NCI-H446 treated with DMSO at 0.1 percent for 48 hours (cell line): ENCODE results near the gene RPS26.
"Not testable (repeated sequence)": the region's sequence is repeated elsewhere in the genome, so short reads cannot be mapped to it uniquely, and the experiment has no call there.

Experiments used
- DNase-seq: peaks from one replicate; lab custom pipeline; 2025; lab: John Stamatoyannopoulos, UW

Gene RPS26

DNA sequence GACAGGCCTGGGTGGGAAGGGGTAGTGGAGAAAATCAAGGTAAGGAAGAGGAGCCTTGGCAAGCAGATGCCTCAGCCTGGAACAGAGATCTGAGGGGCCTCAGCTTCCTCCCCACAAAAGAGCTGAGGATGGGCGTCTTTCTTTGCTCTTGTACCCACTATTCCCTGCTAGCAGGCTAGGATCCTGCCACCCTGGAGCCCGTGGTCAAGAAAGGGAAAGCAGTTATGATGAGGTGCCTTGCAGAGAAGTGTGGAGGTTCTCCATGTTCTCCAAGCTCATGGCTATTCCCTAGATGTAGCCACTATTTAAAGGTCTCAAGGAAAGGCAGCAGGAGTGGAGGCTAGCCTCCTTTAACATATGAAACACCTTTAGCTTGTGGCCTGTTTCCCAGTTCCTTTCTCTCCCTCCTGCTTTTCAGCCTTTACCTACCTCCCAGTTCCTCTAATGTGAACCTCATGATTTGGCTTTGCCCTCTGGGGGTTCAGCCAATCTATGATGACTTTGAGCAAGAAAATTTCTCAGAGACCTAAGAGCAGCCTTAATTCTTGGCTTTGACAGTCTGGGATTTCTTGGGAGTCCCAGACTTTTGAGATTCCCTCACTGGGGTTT lies 19.7 kb upstream of the RPS26 start:
- no peak for DNase-seq

DNA sequence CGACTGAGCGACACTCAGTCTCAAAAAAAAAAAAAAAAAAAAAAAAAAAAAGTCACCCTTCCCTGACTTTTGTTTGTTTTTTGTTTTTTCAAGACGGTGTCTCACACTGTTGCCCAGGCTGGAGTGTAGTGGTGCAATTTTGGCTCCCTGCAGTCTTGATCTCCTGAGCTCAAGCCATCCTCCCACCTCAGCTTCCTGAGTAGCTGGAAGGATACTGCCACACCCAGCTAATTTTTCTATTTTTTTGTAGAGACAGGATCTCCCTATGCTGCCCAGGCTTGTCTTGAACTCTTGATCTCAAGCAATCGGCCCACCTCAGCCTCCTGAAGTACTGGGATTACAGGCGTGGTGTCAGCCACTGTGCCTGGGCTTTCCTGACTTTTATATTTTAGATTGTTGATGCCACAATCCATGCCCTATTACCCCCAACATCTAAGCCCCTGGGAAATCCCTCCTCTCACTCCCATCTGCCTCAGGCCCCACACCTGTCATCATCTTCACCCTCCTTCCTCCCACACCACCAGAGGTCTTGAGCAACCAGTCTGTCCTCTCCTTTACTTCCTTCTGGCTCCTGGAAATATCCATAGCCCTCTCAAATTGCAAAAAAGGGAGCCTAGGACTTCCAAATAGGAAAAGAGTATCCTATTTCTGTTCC lies 13.1 kb upstream of the RPS26 start:
- no peak for DNase-seq

DNA sequence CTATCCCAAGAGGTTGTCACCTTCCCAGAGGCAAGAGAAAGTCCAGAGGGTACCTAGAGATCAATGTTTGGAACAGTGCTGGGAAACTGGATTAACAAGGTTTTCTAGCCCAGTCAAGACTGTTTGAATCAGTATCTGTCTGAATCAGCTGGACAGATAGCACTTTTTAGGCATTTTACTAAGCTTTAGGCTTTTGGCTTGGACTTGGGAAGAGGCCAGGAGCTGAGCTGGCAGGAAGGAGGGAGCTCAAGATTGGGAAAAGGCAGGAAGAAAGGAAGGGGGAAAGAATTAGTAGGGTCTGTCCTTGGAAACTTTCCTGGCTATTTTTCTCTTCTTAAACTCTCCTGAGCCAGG lies 12.6 kb upstream of the RPS26 start:
- no peak for DNase-seq

DNA sequence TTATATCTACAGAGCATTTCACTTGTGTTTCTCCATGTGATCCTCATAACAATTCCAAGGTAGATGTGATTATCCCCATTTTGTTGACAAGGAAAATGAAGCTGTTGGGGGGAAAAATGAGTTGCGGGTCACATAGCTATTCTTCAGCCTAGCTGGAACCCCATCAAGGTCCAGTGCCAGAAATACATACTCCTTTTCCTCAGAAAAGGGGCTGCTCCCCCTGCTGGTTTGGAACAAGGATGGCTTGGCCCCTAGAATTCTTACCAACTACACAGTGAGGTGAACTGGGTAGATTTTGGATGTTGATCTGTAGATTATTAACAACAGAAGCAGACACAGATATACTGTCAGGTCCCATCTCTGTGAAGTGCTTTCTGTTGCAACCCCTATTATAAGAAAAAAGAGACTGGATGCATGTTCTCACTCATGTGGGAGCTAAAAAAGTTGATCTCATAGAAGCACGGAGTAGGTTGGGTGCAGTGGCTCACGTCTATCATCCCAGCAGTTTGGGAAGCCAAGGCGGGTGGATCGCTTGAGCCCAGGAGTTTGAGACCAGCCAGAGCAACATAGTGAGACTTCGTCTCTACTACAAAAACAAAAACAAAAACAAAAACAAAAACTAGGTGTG lies 11.9 kb upstream of the RPS26 start:
- peak; percentile 1 for DNase-seq

DNA sequence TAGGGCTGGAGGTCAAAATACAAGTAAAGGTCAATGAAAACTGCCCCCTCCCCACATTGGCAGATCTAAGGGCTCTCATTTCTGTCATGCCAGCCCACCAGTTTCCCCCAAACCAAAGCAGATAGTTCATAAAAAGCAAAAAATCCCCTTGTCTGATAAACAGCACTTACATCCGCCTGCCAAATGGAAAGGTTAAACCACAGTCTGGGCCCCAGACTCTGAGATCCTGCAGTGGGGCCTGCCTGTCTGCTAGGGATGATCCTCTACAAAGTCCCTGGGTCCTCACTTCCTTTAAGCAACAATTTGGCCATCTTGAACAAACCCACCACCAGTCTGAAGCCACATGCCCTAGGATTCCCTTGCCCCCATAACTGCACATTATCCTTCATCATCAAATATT lies 9.7 kb upstream of the RPS26 start:
- no peak for DNase-seq

DNA sequence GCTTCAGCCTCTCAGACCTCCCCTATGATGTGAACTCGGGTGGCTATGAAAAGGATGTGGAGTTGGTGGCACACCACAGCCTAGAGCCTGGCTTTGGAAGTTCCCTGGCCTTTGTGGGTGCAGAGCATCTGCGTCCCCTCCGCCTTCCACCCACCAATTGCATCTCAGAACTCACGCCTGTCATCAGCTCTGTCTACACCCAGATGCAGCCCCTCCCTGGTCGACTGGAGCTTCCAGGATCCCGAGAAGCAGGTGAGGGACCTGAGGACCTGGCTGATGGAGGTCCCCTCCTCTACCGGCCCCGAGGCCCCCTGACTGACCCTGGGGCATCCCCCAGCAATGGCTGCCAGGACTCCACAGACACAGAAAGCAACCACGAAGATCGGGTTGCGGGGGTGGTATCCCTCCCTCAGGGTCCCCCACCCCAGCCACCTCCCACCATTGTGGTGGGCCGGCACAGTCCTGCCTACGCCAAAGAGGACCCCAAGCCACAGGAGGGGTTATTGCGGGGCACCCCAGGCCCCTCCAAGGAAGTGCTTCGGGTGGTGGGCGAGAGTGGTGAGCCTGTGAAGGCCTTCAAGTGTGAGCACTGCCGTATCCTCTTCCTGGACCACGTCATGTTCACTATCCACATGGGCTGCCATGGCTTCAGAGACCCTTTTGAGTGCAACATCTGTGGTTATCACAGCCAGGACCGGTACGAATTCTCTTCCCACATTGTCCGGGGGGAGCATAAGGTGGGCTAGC lies 7.0 kb upstream of the RPS26 start:
- DNase-seq: no peak

DNA sequence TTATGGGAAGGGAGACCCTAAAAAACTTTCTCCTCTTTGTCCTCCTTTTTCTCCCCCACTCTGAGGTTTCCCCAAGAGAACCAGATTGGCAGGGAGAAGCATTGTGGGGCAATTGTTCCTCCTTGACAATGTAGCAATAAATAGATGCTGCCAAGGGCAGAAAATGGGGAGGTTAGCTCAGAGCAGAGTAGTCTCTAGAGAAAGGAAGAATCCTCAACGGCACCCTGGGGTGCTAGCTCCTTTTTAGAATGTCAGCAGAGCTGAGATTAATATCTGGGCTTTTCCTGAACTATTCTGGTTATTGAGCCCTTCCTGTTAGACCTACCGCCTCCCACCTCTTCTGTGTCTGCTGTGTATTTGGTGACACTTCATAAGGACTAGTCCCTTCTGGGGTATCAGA lies 4.6 kb upstream of the RPS26 start:
- DNase-seq: no peak

DNA sequence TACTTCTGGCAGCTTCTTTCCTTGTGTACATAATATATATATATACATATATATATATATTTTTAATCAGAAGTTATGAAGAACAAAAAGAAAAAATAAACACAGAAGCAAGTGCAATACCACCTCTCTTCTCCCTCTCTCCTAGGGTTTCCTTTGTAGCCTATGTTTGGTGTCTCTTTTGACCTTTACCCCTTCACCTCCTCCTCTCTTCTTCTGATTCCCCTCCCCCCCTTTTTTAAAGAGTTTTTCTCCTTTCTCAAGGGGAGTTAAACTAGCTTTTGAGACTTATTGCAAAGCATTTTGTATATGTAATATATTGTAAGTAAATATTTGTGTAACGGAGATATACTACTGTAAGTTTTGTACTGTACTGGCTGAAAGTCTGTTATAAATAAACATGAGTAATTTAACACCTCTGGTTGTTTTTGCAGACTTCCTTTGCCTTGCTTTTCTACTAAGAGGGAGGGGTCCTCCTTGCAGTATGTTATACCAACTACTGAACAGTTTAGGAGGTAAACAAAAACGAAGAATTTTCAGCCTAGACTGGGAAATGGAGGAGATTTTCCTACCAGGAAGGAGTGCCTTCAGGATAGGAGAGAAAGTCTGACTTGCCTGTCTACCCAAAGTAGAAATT lies 3.6 kb upstream of the RPS26 start:
- DNase-seq: no peak

DNA sequence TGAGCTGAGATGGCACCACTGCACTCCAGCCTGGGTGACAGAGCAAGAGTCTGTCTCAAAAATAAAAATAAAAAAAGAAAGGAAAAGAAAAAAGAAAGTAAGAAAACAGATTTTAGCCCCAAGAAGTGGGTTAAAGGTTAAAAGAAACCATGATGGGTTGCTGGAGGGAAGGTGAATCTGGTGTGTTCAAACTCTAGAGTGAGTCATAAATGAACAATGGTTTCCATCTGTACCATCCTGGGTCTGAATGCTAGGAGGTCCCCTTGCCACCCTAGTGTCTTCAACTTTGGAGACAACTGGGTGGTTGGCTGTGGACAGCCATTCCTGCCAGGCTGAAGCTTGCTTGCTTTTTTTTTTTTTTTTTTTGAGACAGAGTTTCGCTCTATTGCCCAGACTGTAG lies 1.6 kb upstream of the RPS26 start:
- no peak for DNase-seq

DNA sequence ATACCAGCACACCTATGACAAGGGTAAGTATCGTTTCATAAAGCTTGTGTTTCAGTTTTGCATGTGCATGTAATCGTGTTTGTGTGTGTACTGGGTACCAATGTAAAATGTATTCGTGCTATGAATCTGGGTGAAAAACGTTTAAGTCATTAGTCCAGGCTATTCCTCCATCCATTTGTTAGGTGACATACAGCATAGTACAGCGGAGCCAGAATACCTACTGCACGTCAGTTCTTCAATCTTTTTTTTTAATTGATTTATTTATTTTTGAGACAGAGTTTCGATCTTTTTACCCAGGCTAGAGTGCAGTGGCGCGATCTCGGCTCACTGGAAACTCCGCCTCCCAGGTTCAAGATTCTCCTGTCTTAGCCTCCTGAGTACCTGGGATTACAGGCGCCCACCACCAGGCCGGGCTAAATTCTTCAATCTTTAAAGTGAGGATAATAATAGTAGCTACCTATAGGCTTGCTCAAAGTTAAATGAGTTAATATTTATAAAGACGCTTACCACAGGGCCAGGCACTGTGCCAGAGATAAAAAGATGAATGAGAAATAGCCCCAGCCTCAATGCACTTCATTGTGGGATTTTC lies 661 bp upstream of the RPS26 start:
- no peak for DNase-seq

DNA sequence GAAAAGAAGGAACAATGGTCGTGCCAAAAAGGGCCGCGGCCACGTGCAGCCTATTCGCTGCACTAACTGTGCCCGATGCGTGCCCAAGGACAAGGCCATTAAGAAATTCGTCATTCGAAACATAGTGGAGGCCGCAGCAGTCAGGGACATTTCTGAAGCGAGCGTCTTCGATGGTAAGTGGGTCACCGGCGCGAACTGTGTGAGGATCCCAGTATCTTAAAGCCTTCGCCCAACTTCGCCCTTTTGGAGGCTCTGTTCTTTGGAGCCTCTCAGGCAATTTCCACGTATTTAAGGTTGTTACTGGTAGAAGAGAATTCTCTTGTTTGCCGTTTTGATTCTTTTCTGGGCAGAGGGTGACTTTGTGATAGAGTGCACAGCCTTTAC lies 704 bp downstream of the RPS26 start:
- DNase-seq: not testable (repeated sequence)

DNA sequence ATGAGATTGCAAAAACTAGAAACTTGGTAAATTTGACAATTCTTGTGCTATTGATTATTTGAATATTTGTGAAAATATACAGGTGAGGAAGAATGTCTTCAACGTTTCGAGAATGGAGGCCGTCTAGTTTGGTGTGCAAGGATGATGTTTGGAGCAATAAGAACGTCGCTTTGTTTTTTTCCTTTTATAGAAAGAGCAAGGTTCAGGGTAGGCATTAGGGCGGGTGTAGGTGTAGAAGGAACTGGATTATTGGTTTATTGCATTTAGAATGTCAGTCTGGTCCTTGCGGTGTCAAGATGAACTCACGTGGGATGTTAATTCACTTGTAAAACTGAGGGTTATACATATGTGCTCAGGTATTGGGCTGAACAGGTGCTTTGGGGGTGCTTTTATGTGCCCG lies 1.1 kb downstream of the RPS26 start:
- DNase-seq: no peak

DNA sequence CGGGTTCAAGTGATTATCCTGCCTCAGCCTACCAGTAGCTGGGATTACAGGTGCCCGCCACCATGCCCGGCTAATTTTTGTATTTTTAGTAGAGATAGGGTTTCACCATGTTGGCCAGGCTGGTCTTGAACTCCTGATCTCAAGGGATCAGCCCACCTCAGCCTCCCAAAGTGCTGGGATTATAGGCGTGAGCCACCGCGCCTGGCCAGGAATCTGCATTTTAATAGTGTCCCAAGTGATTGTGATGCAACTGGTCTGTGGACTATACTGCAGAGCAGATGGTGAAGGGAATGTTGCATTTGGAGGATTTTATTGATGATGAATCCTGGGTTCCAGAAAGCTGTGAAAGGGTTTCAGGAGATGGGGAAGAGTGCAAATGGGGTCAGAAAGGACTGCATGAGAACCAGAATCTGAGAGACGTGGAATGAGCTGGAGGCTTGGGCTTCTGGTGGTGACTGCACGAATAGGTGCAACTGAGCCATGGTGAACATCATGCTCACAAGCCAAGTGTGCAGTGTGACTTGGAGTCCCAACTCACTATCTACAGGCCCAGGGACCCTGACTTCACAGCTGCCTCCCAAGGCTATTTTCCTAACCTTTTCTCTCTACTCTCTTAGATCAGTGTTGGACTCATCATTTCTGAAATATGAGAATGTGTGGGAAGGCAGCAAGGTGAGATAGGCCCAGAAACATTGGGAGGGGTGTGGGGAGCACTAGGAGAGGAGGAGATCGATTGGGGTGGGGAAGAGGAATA lies 4.5 kb downstream of the RPS26 start:
- DNase-seq: no peak

DNA sequence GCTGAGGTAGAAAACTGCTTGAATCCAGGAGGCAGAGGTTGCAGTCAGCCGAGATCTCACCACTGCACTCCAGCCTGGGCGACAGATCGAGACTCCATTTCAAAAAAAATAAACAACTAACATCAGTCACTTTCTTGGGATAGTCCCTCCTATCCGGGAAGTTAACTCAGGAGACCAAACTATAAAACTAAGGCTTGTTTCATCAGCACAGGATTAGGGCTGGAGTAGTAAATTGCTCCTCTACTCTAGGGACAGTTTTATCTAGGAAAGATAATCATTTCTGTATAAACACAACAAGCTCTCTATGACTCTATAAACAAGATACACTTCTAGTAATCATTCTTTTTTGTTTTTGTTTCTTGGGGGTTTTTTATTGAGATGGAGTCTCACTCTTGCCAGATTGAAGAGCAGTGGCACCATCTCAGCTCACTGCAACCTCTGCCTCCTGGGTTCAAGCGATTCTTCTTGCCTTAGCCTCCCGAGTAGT lies 11.7 kb downstream of the RPS26 start:
- DNase-seq: no peak

DNA sequence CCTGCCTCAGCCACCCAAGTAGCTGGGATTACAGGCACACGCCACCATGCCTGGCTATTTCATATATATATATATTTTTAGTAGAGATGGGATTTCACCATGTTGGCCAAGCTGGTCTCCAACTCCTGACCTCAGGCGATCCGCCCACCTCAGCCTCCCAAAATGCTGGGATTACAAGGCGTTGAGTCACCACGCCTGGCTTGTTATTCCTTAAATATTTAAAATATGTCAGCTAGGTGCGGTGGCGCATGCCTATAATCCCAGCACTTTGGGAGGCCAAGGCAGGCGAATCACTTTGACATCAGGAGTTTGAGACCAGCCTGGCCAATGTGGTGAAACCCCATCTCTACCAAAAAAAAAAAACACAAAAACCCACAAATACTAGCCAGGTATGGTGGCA lies 18.2 kb downstream of the RPS26 start:
- not testable (repeated sequence) for DNase-seq

DNA sequence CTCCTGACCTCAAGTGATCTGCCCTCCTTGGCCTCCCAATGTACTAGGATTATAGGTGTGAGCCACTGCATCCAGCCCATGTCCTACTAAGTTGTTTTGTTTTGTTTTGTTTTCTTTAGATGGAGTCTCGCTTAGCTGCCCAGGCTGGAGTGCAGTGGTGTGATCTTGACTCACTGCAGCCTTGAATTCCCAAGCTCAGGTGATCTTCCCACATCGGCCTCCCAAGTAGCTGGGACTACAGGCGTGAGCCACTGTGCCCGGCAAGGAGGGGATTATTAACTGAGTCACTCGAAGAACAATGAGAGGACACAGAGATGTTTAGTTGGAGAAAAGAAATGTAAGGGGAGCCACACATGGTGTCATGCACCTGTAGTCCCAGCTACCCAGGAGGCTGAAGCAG lies 20.3 kb downstream of the RPS26 start:
- no peak for DNase-seq

DNA sequence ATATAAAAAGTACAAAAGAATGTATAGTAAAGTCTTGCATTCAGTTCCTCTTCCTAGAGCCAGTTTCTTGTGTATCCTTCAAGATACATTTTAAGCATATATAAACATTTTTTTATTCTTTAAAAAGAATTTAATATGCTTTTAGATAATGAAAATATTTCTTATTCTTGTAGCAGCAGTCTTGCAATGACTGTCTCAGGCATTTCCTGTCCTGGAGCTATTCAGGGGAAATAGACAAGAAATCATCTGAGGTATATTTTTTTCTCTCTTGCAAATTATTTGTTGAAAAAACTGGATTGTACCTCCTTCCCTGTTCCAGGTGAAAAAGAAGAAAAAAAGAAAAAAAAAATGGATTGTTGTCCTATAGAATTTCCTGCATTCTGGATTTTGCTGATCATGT lies 21.3 kb downstream of the RPS26 start:
- no peak for DNase-seq

DNA sequence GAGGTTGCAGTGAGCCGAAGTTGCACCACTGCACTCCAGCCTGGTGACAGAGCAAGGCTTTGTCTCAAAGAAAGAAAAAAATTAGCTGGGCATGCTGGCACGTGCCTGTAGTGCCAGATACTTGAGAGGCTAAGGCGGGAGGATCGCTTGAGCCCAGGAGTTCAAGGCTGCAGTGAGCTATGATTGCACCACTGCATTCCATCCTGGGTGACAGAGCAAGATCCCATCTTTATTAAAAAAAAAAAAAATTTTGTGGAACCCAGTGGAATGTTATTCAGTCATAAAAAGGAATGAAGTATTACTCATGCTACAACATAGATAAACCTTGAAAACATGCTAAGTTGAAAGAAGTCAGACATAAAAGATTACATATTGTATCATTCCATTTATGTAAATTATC lies 29.9 kb downstream of the RPS26 start:
- no peak for DNase-seq

DNA sequence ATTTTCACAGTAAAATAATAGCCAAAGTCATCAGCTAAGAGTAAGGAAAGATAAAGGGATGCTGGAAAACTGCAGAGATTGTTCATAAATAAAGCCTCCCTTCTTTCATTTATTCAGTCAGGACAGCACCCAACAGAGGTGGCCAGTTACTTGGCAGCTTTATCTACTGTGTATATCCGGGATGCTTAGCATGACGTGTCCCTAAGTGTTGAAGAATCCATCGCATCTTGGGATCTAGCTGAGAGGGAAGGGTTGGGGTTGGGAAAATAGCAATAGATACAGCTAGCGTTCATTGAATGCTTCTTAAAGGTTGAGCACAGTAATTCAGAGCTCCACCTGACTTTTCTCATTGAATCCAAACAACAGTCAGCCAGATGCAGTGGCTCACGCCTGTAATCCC lies 32.7 kb downstream of the RPS26 start:
- DNase-seq: no peak

DNA sequence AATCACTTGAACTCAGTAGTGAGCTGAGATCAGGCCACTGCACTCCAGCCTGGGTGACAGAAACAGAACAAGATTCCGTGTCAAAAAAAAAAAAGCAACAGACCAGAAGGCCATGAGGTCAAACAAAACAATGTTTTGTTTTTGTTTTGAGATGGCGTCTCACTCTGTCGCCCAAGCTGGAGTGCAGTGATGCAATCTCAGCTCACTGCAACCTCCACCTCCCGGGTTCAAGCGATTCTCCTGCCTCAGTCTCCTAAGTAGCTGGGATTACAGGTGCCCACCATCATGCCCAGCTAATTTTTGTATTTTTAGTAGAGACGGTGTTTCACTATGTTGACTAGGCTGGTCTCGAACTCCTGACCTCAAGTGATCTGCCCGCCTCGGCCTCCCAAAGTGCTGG lies 36.2 kb downstream of the RPS26 start:
- not testable (repeated sequence) for DNase-seq

DNA sequence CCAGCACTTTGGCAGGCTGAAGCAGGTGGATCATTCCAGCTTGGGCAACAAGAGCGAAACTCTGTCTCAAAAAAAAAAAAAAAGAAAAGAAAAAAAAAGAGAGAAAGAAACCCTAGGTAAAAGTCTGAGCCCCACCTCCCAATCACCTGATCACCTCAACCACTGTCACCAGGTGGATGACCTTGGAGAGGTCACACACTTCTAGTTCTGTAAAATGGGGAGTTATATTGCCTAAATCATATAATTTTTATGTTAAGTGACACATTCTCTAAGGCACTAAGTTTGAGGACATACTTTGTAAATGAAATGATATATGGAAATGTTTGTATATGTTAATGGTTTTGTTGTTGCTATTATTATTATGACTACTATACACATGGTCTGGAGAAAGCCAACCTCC lies 36.7 kb downstream of the RPS26 start:
- DNase-seq: no peak
